ENCODE measurements around the gene CLIP3. TPM values are rescaled to one million over a fixed set of nuclear protein-coding genes. Genes with fewer than 3 reads are reported as not detected.
A peak's percentile ranks its signal among the peaks of the same experiment; 100 is the strongest.

CLIP3 gene
- total RNA-seq, 2 experiments from 2014 or later = 0.74 to 1.2 TPM

- H3K27ac Mint-ChIP-seq = no peak overlapping the region
- H3K36me3 Mint-ChIP-seq (ENCODE audit: low read depth) = no peaks in the 10 kb centered on the region
- DNase-seq (no peak), ATAC-seq (no peak)
- TF ChIP-seq CTCF (IDR thresholded peaks at IDR 0.05) = no peak
- no peaks in the 10 kb centered on the region for H3K4me1 Mint-ChIP-seq (ENCODE audit: low read depth)
- CTCF ChIA-PET = no interaction called here
- POLR2A ChIA-PET = interaction anchor here (1.0 kb wide), 1 partner anchor 20 kb away, joined by 4 read pairs; no protein-coding TSS in a partner anchor
- H3K4me3 Mint-ChIP-seq = no peak overlapping the region
- H3K27me3 Mint-ChIP-seq = peaks cover 24% of the 10 kb centered on the region
- intact Hi-C loops (cut with micrococcal nuclease) = no loop called here
- H3K9me3 Mint-ChIP-seq = no peaks in the 10 kb centered on the region
Observed at GRCh38 chr19:35978832-35979365, 53.8 kb downstream of the CLIP3 start.

GRCh38 chr19:35978271-35978670, 54.4 kb downstream of the CLIP3 start:
- no peak overlapping the region for H3K4me3 Mint-ChIP-seq
- ChIA-PET CTCF (interaction anchor here (0.5 kb wide), 1 partner anchor 13 kb away, joined by 3 read pairs; no protein-coding TSS in a partner anchor), POLR2A (interaction anchor here (1.0 kb wide), 1 partner anchor 19 kb away, joined by 4 read pairs; no protein-coding TSS in a partner anchor)
- H3K36me3 Mint-ChIP-seq (ENCODE audit: low read depth) = no peaks in the 10 kb centered on the region
- ATAC-seq (no peak), DNase-seq (no peak)
- peaks cover 19% of the 10 kb centered on the region for H3K27me3 Mint-ChIP-seq
- H3K4me1 Mint-ChIP-seq (ENCODE audit: low read depth) = no peaks in the 10 kb centered on the region
- no peak for TF ChIP-seq CTCF (IDR thresholded peaks at IDR 0.05)
- no peaks in the 10 kb centered on the region for H3K9me3 Mint-ChIP-seq
- intact Hi-C loops (cut with micrococcal nuclease) = no loop called here
- no peak overlapping the region for H3K27ac Mint-ChIP-seq

- ChIA-PET POLR2A (no interaction called here), CTCF (interaction anchor here (0.5 to 1.5 kb wide), 4 partner anchors 10 to 35 kb away, joined by 3 to 5 read pairs (median 4); no protein-coding TSS in a partner anchor)
- peak; percentile 60 for TF ChIP-seq CTCF (IDR thresholded peaks at IDR 0.05)
- ATAC-seq = peak; percentile 93
- H3K9me3 Mint-ChIP-seq = no peaks in the 10 kb centered on the region
- no peak overlapping the region for H3K27ac Mint-ChIP-seq
- no peaks in the 10 kb centered on the region for H3K4me1 Mint-ChIP-seq (ENCODE audit: low read depth)
- peaks cover 15% of the 10 kb centered on the region for H3K27me3 Mint-ChIP-seq
- no peak overlapping the region for H3K4me3 Mint-ChIP-seq
- H3K36me3 Mint-ChIP-seq (ENCODE audit: low read depth) = no peaks in the 10 kb centered on the region
- intact Hi-C loops (cut with micrococcal nuclease) = no loop called here
- DNase-seq = peak; percentile 71
Observed at GRCh38 chr19:35977446-35978222, 55.0 kb downstream of the CLIP3 start.

- Mint-ChIP-seq H3K27me3 (peaks cover 12% of the 10 kb centered on the region), H3K27ac (no peak overlapping the region), H3K4me1 (ENCODE audit: low read depth) (no peaks in the 10 kb centered on the region), H3K4me3 (no peak overlapping the region), H3K9me3 (no peaks in the 10 kb centered on the region), H3K36me3 (ENCODE audit: low read depth) (no peaks in the 10 kb centered on the region)
- ChIA-PET POLR2A (interaction anchor here (0.8 to 1.0 kb wide), 2 partner anchors 9 to 13 kb away, joined by 3 read pairs; no protein-coding TSS in a partner anchor), CTCF (interaction anchor here (1.0 kb wide), 1 partner anchor 29 kb away, joined by 4 read pairs; no protein-coding TSS in a partner anchor)
- intact Hi-C loops (cut with micrococcal nuclease) = no loop called here
- ATAC-seq = no peak
- peak; percentile 34 for DNase-seq
- TF ChIP-seq CTCF (IDR thresholded peaks at IDR 0.05) = no peak
Observed at GRCh38 chr19:35975608-35976214, 57.0 kb downstream of the CLIP3 start.

GRCh38 chr19:35973487-35973886, 59.2 kb downstream of the CLIP3 start:
- TF ChIP-seq CTCF (IDR thresholded peaks at IDR 0.05) = no peak
- peaks cover 7% of the 10 kb centered on the region for H3K27me3 Mint-ChIP-seq
- H3K27ac Mint-ChIP-seq = no peak overlapping the region
- no peak for ATAC-seq
- no peaks in the 10 kb centered on the region for H3K9me3 Mint-ChIP-seq
- CTCF ChIA-PET = no interaction called here
- intact Hi-C loops (cut with micrococcal nuclease) = no loop called here
- peaks cover 4% of the 10 kb centered on the region for H3K4me1 Mint-ChIP-seq (ENCODE audit: low read depth)
- no peak for DNase-seq
- H3K4me3 Mint-ChIP-seq = no peak overlapping the region
- POLR2A ChIA-PET = no interaction called here
- no peaks in the 10 kb centered on the region for H3K36me3 Mint-ChIP-seq (ENCODE audit: low read depth)
